Measurements from ENCODE around the gene CEACAM5. TPM values are rescaled to one million over a fixed set of nuclear protein-coding genes. Genes with fewer than 3 reads are reported as not detected.
"Not testable (repeated sequence)": the region's sequence is repeated elsewhere in the genome, so short reads cannot be mapped to it uniquely, and the experiment has no call there.

Gene CEACAM5
- total and polyA plus RNA-seq, 2 experiments from 2014 or later = 1.5 to 2.7 TPM

DNA sequence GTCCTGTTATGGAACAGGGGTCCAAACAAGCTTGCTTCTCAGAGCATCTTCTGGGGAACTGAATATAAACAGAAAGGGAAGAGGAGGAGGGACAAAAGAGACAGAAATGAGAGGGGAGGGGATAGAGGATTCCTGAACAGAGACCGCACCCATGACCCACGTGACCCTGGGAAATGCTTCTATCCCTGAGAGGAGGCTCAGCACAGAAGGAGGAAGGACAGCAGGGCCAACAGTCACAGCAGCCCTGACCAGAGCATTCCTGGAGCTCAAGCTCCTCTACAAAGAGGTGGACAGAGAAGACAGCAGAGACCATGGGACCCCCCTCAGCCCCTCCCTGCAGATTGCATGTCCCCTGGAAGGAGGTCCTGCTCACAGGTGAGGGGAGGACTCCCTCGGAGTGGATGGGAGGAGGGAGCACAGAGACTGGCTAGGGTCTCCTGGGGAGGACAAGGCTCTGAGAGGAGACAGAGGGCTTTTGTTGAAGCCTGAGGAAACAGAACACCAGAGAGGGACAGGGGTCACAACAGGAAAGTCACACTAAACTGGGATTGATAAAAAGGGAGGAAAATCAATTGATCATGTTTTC, 47.0 kb downstream of the CEACAM5 start, which contains the start of gene CEACAM6:
Gene CEACAM6, plus strand, starts transcription at position 203 of the 586 bp plus-strand sequence. Its CDS starts 109 bp downstream, at position 312.
- no peak within 1 kb of the TSS for H3K27ac ChIP-seq
- no peaks in the 10 kb centered on the region for H3K9me2 ChIP-seq (replicated peaks; ENCODE audit: insufficient read depth)
- no peaks in the 10 kb centered on the region for H3K79me2 ChIP-seq
- WGBS (ENCODE audit: low lambda C conversion rate, missing lambda C conversion rate) = 54% methylated on average over 3 of the region's 3 CpGs
- DNase-seq (ENCODE audit: low spot score) = no peak
- no peaks in the 10 kb centered on the region for H3K4me1 ChIP-seq (ENCODE audit: insufficient read depth)
- H4K20me1 ChIP-seq (ENCODE audit: insufficient read depth, poor library complexity, severe bottlenecking) = no peaks in the 10 kb centered on the region
- H3K9me3 ChIP-seq (ENCODE audit: low read depth) = no peaks in the 10 kb centered on the region
- TF ChIP-seq, protein P1, sequence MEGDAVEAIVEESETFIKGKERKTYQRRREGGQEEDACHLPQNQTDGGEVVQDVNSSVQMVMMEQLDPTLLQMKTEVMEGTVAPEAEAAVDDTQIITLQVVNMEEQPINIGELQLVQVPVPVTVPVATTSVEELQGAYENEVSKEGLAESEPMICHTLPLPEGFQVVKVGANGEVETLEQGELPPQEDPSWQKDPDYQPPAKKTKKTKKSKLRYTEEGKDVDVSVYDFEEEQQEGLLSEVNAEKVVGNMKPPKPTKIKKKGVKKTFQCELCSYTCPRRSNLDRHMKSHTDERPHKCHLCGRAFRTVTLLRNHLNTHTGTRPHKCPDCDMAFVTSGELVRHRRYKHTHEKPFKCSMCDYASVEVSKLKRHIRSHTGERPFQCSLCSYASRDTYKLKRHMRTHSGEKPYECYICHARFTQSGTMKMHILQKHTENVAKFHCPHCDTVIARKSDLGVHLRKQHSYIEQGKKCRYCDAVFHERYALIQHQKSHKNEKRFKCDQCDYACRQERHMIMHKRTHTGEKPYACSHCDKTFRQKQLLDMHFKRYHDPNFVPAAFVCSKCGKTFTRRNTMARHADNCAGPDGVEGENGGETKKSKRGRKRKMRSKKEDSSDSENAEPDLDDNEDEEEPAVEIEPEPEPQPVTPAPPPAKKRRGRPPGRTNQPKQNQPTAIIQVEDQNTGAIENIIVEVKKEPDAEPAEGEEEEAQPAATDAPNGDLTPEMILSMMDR (IDR thresholded peaks at IDR 0.05; ENCODE audit: poor library complexity) = no peak
- no peak for TF ChIP-seq EZH2phosphoT487 (IDR thresholded peaks at IDR 0.05; ENCODE audit: low read depth, severe bottlenecking, unreplicated experiment)
- TF ChIP-seq EZH2 (IDR thresholded peaks at IDR 0.05; ENCODE audit: borderline replicate concordance) = no peak
- H3K27me3 ChIP-seq = no peaks in the 10 kb centered on the region
- H3K4me2 ChIP-seq = no peak within 1 kb of the TSS
- H2AFZ ChIP-seq = no peak within 1 kb of the TSS
- H3K36me3 ChIP-seq (replicated peaks; ENCODE audit: insufficient read depth, low read depth) = no peaks in the 10 kb centered on the region
- H3K4me3 ChIP-seq = no peak within 1 kb of the TSS

DNA sequence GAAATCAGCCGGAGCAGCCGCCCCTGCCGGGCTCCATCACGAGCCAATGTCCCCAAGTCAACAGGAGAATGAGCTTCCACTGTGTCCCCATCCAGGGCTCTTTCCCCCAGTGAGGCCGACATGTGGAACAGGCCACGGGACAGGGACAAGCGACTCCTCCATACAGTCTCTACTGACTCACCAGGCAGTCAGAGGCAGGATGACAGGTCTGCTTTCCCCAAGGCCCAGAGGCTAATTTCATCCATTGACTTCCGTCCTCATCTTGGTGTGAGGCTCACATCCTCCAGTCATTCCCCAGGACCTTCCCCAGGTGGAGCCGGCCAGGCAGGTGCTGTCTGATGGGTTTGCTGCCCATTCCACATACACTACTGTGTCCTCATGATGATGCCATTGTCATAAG, 50.4 kb downstream of the CEACAM5 start:
- H3K4me1 ChIP-seq (ENCODE audit: insufficient read depth) = no peaks in the 10 kb centered on the region
- H3K9me3 ChIP-seq (ENCODE audit: low read depth) = no peaks in the 10 kb centered on the region
- H3K4me3 ChIP-seq = no peak overlapping the region
- H4K20me1 ChIP-seq (ENCODE audit: insufficient read depth, poor library complexity, severe bottlenecking) = no peaks in the 10 kb centered on the region
- DNase-seq (ENCODE audit: low spot score) = no peak
- H2AFZ ChIP-seq = no peak overlapping the region
- no peak overlapping the region for H3K27ac ChIP-seq
- H3K9me2 ChIP-seq (replicated peaks; ENCODE audit: insufficient read depth) = no peaks in the 10 kb centered on the region
- H3K4me2 ChIP-seq = no peak overlapping the region
- no peaks in the 10 kb centered on the region for H3K36me3 ChIP-seq (replicated peaks; ENCODE audit: insufficient read depth, low read depth)
- H3K27me3 ChIP-seq = no peaks in the 10 kb centered on the region
- H3K79me2 ChIP-seq = no peaks in the 10 kb centered on the region
- 77% methylated on average over 9 of the region's 9 CpGs for WGBS (ENCODE audit: low lambda C conversion rate, missing lambda C conversion rate)
- TF ChIP-seq EZH2 (IDR thresholded peaks at IDR 0.05; ENCODE audit: borderline replicate concordance) (no peak), EZH2phosphoT487 (IDR thresholded peaks at IDR 0.05; ENCODE audit: low read depth, severe bottlenecking, unreplicated experiment) (no peak)
- TF ChIP-seq, protein P1 (IDR thresholded peaks at IDR 0.05; ENCODE audit: poor library complexity) = no peak

DNA sequence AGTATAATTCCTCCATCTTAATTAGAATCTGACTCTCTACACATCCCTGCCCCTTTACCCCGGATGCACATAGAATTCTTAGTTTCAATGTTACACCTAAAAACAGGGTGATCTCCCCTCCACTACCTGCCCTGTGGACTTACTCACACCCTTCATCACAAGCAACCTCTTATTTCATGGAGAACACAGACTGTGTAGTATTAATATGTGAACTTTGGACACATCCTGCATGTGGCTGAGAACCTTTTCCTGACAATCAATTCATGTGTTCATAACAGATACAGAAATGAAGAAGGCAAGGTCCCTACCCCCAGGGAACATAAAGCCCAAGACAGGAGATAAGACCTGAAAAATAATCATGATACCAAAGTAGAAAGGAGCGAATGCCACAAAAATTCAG, 58.7 kb downstream of the CEACAM5 start:
- H3K4me2 ChIP-seq = no peak overlapping the region
- H2AFZ ChIP-seq = no peak overlapping the region
- WGBS (ENCODE audit: low lambda C conversion rate, missing lambda C conversion rate) = 68% methylated on average over 2 of the region's 2 CpGs
- no peaks in the 10 kb centered on the region for H3K36me3 ChIP-seq (replicated peaks; ENCODE audit: insufficient read depth, low read depth)
- H3K4me1 ChIP-seq (ENCODE audit: insufficient read depth) = no peaks in the 10 kb centered on the region
- no peaks in the 10 kb centered on the region for H3K79me2 ChIP-seq
- H3K27ac ChIP-seq = no peak overlapping the region
- H3K27me3 ChIP-seq = no peaks in the 10 kb centered on the region
- H4K20me1 ChIP-seq (ENCODE audit: insufficient read depth, poor library complexity, severe bottlenecking) = no peaks in the 10 kb centered on the region
- no peak for DNase-seq (ENCODE audit: low spot score)
- no peak overlapping the region for H3K4me3 ChIP-seq
- no peak for TF ChIP-seq EZH2 (IDR thresholded peaks at IDR 0.05; ENCODE audit: borderline replicate concordance)
- TF ChIP-seq EZH2phosphoT487 (IDR thresholded peaks at IDR 0.05; ENCODE audit: low read depth, severe bottlenecking, unreplicated experiment) = no peak
- TF ChIP-seq, protein P1 (IDR thresholded peaks at IDR 0.05; ENCODE audit: poor library complexity) = no peak
- no peaks in the 10 kb centered on the region for H3K9me2 ChIP-seq (replicated peaks; ENCODE audit: insufficient read depth)
- H3K9me3 ChIP-seq (ENCODE audit: low read depth) = no peaks in the 10 kb centered on the region

DNA sequence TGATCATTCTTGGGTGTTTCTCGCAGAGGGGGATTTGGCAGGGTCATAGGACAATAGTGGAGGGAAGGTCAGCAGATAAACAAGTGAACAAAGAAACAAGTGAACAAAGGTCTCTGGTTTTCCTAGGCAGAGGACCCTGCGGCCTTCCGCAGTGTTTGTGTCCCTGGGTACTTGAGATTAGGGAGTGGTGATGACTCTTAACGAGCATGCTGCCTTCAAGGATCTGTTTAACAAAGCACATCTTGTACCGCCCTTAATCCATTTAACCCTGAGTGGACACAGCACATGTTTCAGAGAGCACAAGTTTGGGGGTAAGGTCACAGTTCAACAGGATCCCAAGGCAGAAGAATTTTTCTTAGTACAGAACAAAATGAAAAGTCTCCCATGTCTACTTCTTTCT, 59.7 kb downstream of the CEACAM5 start:
- not testable (repeated sequence) for H4K20me1 ChIP-seq (ENCODE audit: insufficient read depth, poor library complexity, severe bottlenecking); H3K4me2 ChIP-seq; H3K27me3 ChIP-seq; H3K4me3 ChIP-seq; H3K4me1 ChIP-seq (ENCODE audit: insufficient read depth); H3K79me2 ChIP-seq; H3K9me2 ChIP-seq (replicated peaks; ENCODE audit: insufficient read depth); H3K27ac ChIP-seq; H3K36me3 ChIP-seq (replicated peaks; ENCODE audit: insufficient read depth, low read depth); DNase-seq (ENCODE audit: low spot score); H2AFZ ChIP-seq; H3K9me3 ChIP-seq (ENCODE audit: low read depth)
- 74% methylated on average over 5 of the region's 5 CpGs for WGBS (ENCODE audit: low lambda C conversion rate, missing lambda C conversion rate)

All from hepatocyte (in vitro differentiated cells).